Bronchial smooth muscle cell (primary cell): ENCODE data around the gene CTSW. TPM values are rescaled to one million over a fixed set of nuclear protein-coding genes. Genes with fewer than 3 reads are reported as not detected.

Experiments used
- total RNA-seq: library from RNA; depleted of rRNA; stranded (reverse); fragments of >200 nt; gene quantifications from 2 replicates; pipeline ENCODE4 v1.2.1, GENCODE V29; 2014

Gene CTSW, protein sequence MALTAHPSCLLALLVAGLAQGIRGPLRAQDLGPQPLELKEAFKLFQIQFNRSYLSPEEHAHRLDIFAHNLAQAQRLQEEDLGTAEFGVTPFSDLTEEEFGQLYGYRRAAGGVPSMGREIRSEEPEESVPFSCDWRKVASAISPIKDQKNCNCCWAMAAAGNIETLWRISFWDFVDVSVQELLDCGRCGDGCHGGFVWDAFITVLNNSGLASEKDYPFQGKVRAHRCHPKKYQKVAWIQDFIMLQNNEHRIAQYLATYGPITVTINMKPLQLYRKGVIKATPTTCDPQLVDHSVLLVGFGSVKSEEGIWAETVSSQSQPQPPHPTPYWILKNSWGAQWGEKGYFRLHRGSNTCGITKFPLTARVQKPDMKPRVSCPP
- total RNA-seq, result not detected in 2 replicates

DNA sequence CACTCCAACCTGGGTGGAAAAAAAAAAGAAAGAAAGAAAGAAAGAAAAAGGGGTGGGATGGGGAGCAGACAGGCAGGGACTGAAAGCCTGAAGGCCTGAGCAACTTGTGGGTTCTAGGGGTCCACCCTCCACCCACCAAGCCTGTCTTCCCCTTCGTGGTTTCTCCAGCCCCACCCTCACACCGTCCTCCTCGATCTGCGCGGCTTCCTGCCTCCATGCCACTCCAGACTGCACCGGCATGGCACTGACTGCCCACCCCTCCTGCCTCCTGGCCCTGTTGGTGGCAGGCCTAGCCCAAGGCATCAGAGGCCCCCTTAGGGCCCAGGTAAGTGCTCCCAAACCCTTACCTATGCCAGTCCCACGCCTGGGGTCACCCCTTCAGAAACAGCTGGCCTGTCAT is at the start of gene CTSW:
Gene CTSW, plus strand, starts transcription at position 221 of the 400 bp plus-strand sequence. Its CDS starts 18 bp downstream, at position 239.

DNA sequence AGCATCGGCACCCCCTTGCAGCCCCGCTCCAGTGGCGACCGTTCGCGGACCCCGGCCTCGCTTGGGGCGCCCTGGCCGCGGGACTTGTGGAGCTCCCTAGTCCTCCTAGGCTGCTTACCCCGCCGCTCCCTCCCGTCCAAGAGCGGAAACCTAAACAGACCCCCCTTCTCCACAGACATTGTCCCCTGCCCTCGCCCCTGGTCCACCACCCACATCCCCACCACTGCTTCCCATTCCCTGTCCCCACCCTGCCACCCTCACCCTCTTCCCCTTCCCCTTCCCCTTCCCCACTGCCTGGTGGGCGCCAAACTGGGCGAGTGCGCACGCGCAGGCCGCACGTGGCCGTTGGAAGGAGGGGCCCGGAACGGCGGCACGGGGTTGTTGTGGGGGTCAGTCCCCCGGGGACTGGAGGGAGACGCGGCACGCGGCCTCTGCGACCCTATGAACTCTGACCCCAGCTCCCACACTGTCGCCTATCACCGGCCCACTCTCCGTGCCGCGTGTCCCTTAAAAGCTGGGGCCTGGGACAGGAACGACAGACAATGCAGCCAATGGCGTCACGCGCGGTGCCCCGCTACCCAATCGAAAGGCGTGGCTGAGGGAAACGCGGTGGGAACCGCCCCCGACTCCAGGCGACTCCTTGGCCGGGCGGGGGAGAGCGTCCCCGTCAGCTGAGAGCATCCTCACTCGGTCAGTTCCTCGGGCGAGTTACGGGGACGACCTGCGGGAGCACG is 46.2 kb upstream of the CTSW start, which contains the start of gene SNX32:
Gene SNX32, plus strand, starts transcription at position 667 of the 734 bp plus-strand sequence. CDS start 103 bp downstream, outside the sequence.

DNA sequence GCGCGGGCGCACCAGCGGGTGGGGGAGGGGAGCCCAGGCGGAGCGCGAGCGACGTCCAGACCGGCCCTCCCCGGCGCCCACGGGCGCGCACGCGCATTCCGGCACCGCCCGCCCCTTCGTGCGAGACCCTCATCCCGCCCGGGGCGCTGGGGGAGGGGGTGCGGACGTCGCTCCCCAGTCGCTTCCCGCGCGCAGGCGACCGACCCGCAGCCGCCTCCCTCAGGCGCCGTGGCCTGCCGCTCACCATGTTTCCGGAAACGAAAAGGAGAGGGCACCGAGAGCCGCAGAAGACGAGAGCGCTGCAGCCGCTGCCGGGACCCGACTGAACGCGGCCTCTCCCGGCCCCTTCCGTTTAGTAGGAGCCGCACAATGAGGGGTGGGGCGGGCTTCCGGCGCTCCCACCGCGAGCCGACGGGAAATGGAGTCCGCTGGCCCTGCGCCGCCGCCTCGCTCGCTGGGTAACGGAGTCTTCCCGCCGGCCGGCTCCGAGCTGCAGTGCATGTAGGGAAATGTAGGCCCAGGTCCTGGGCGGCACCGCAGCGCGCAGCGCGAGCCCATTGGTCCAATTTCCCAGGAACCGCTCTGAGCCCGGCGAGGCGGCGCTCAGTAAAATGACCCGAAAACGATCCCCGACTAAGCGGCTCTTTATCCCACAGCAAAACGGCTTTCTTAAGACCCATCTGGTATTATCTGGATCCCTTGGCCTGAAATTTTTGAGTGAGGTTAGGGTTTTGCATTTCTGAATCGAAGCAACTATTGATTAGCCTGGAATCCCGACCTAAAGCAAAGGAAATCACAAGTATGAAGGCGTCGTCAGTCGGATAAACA is 21.6 kb upstream of the CTSW start, which contains the start of gene CFL1:
Gene CFL1, minus strand, starts transcription at position 328 of the 828 bp plus-strand sequence. Its CDS starts 81 bp downstream, at position 247.

DNA sequence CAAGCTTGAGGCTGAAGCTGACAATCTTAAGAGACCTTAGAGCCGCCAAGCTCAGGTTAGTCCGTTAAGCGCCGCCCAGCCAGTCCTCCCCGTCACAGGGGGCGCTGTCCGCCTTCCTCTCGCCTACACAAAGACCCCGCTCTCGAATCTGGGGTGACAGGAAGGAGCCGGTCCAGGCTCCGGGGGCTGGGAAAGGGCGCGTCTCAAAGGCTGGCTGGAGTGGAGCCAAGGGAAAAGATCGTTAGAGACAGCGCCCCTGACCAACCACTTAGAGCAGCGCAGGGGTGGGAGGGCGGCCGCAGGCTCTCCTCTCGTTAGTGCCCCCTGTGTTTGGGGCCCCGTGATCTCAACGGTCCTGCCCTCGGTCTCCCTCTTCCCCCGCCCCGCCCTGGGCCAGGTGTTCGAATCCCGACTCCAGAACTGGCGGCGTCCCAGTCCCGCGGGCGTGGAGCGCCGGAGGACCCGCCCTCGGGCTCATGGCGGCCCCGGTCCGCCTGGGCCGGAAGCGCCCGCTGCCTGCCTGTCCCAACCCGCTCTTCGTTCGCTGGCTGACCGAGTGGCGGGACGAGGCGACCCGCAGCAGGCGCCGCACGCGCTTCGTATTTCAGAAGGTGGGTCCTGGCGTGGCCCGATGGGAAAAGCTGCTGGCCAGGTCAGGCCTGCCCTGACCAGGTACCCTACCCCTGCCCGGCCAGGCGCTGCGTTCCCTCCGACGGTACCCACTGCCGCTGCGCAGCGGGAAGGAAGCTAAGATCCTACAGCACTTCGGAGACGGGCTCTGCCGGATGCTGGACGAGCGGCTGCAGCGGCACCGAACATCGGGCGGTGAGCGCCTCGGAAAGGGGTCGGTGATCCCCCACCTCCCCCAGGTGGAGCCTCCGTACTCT is 19.1 kb upstream of the CTSW start, which contains the start of gene MUS81:
Gene MUS81, plus strand, starts transcription at position 156 of the 887 bp plus-strand sequence. Its CDS starts 321 bp downstream, at position 477.

DNA sequence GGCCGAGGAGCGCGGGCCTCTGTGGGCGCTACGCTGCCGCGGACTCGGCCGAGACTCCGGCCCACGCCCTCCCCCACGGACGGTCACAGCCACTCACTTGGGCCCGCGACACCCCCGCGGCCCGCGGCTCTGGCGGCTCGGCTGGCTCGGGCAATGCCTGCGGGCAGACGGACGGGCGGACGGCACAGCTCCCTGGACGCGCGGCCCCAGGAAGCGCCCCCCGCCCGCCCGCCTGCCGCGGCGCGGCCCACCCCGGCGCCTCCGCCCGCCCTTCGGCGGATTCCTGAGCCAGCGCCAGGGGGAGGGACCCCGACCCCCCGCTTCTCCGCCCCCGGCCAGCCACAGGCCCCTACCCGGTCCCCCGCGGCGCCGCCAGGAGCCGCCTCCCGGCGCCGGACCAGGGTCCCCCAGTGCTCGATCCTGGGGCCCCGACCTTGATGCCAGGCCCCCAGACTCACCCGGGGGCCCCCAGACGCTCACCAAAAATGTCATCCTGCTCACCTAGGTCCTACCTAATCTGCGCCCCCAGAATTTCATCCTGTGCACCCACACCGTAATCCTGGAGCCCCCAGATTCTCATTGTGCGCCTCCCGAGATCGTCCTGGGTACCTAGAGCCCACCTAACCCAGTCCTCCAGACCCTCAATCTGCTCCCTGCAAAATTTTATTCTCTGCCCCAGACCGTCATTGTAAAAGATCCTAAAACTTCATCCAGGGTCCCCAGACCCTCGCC is 6.9 kb upstream of the CTSW start, which contains the start of gene EFEMP2:
Gene EFEMP2, minus strand, starts transcription at position 215 of the 732 bp plus-strand sequence. CDS start 446 bp downstream, outside the sequence.

DNA sequence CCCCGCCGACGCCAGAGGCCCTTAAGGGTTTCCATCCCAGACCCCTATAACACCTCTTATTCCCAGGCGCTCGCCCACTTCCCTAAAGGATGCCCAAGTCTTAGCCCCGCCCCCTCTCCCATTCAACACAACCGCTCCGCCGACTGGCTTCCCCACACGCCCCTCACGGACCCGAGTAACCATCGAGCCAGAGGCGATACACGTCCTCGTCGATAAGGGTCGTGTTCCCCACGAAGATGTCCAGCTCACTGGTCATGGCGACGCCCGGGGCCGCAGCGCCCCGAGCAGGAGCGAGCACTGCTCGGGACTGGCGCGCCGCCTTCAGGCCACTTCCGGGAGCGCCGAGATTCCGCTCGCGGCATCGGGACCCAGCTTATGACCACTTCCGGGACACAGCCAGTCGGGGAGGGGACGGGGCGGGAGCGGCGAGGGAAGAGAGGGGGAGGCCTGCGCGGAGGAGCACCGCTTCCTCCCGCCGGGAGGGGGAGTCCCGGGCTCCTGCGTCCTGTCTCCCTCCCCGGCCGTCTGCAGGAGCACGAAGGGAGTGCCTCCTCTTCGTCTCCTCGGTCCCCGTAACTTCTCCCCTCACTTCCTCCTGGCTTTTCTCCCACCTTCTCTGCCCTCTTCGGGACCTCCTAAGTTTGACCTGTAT is 8.7 kb downstream of the CTSW start, which contains the start of gene FIBP:
Gene FIBP, minus strand, starts transcription at position 309 of the 652 bp plus-strand sequence. Its CDS starts 53 bp downstream, at position 256.

DNA sequence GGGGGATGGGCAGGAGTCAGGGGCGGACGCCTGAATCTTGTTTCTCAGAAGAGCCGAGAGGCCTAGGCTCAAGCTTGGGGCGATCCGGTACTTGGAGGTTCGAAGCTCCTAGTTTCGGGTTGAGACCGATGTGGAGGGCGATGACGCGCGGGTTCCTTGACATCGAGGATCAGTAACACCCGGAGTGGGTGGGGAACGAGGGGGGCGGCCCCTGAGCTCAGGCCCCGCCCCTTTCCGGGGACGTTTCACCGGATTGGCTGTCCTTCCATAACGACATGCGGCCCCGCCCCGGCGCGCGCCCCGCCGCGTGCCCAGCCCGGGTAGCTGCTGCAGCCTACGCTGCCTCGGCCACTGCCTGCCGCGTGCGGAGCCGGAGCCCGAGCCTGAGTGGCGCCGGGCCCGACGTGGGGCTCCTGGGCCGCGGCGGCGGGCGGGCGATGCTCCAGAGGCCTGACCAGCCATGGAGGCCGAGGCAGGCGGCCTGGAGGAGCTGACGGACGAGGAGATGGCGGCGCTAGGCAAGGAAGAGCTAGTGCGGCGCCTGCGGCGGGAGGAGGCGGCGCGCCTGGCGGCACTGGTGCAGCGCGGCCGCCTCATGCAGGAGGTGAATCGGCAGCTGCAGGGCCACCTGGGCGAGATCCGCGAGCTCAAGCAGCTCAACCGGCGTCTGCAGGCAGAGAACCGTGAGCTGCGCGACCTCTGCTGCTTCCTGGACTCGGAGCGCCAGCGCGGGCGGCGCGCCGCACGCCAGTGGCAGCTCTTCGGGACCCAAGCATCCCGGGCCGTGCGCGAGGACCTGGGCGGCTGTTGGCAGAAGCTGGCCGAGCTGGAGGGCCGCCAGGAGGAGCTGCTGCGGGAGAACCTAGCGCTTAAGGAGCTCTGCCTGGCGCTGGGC is 10.9 kb downstream of the CTSW start, which contains the start of gene CCDC85B:
Gene CCDC85B, plus strand, starts transcription at position 350 of the 895 bp plus-strand sequence. Its CDS starts 111 bp downstream, at position 461.

DNA sequence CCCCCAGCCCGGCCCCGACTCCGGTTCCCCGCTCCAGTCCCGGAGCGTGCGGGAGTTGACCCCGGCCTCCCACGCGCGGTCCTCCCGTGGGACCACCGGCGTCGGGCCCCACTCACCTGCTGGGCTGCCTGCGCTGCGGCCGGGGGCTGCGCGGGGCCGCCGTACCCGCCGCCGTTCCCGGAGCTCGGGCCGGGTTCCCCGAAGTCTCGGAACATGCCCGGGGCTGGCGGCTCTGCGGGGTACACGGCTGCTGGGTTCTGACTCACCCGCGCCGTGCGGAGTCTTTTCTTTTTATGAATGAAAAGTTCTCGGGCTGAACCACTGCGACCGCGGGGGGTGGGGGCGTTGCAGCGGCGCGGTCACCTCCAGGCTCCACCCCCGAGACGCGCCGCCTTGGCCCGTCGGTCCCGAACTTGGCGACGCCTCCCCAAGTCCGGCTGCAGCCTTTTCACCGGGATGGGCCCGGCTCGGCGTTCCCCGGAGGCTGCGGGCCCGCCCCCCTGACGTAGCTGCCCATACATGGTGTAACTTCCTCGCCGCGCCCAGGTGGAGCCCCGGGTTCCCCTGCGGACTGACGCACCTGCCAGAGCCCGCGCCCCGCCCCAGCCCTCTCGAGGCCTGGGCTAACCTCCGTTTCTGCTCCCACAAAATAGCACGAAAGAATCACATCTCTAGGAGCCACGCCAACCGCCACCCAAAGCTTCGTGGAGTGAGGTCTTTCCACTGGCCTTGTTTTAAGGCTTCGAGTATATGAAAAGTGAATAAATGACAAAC is 20.7 kb downstream of the CTSW start, which contains the start of gene FOSL1:
Gene FOSL1, minus strand, starts transcription at position 264 of the 774 bp plus-strand sequence. Its CDS starts 49 bp downstream, at position 215.

DNA sequence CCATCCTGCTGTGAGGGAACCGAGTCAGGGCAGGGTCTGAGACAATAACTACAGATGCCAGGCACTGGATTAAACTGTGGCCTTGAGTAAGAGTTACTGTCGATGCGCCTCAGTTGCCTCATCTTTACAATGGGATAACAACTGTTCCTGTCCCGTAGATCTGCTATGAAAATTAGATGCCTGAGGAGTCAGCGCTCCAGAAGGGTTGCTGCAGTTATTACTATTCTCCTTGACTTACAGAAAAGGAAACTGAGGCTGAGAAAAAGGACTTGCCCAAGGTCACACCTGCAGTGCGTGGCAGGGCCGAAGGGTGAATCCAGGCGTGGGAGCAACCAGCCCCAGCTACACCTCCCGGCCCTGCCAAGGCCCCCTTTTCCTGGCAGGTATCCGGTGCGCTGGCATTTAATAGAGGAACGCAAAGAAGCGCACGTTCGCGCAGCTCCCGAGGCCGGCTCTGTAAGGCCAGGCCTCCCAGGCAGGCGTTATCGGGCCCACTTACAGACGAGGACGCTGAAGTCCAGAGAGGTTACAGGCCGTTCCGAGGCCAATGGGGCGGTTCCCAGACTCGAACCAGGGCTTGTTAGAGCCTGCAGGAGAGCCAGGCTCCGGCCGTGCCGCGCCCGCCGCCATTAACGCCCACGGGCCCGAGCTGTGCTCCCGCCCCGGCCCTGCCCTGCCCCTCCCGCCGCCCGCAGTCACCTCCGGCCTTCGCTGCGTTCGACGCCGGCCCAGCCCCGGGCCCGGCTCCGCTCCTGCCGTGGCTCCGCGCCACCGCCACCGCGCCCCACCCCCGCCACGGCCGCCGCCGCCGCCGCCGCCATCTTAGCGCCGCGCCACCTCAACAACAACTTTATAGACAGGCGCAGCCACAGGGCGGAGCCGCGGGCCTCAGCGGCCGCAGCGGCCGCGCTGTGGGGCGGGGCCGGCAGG is 38.8 kb downstream of the CTSW start, which contains the start of gene C11orf68:
Gene C11orf68, minus strand, starts transcription at position 852 of the 930 bp plus-strand sequence. Its CDS starts 31 bp downstream, at position 821.

DNA sequence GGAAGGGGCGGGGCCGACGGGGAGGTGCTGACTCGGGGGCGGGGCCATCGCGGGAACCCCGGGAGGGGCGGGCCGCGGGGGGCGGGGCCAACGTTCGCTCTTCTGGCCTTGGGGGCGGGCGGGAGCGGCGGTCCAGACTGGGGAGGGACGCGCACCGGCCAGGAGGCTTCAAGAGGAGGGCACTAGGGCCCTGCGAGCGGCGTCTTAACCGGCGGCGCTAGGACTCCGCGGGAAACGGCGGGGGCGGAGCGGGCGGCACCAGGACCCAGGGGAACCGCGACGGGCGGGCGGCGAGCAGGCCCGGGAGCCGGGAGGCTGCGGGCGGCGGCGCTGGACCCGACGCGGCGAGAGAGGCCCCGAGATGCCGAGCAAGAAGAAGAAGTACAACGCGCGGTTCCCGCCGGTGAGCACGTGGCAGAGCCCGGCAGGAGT is 39.5 kb downstream of the CTSW start, which contains the start of gene DRAP1:
Gene DRAP1, plus strand, starts transcription at position 286 of the 432 bp plus-strand sequence. Its CDS starts 76 bp downstream, at position 362.

Other genes starting within 250 kb of the CTSW start
- 12.5 and 14.5 TPM in 2 replicates for gene SIPA1, start 241.7 kb upstream of the CTSW start, total RNA-seq
- 13.4 and 17.4 TPM in 2 replicates for gene RELA, start 216.9 kb upstream of the CTSW start, total RNA-seq
- 39.7 and 64.7 TPM in 2 replicates for gene KAT5, start 167.6 kb upstream of the CTSW start, total RNA-seq
- 32.8 and 35.3 TPM in 2 replicates for gene RNASEH2C, start 159.0 kb upstream of the CTSW start, total RNA-seq
- 2.6 and 3.3 TPM in 2 replicates for gene AP5B1, start 98.9 kb upstream of the CTSW start, total RNA-seq
- not detected in 2 replicates for gene OVOL1, start 92.8 kb upstream of the CTSW start, total RNA-seq
- gene SNX32, start 45.9 kb upstream of the CTSW start, total RNA-seq, result 4.0 and 4.1 TPM in 2 replicates
- 769 and 930 TPM in 2 replicates for gene CFL1, start 21.7 kb upstream of the CTSW start, total RNA-seq
- 27.0 and 30.1 TPM in 2 replicates for gene MUS81, start 19.4 kb upstream of the CTSW start, total RNA-seq
- gene EFEMP2, start 7.0 kb upstream of the CTSW start, total RNA-seq, result 71.1 and 101 TPM in 2 replicates
- gene FIBP, start 8.6 kb downstream of the CTSW start, total RNA-seq, result 186 and 241 TPM in 2 replicates
- 54.1 and 86.5 TPM in 2 replicates for gene CCDC85B, start 10.8 kb downstream of the CTSW start, total RNA-seq
- gene FOSL1, start 20.6 kb downstream of the CTSW start, total RNA-seq, result 1.7 and 3.9 TPM in 2 replicates
- gene C11orf68, start 39.2 kb downstream of the CTSW start, total RNA-seq, result 18.6 and 23.2 TPM in 2 replicates
- gene DRAP1, start 39.6 kb downstream of the CTSW start, total RNA-seq, result 189 and 480 TPM in 2 replicates
- 0.16 TPM in 1 of 2 replicates, not detected in the other for gene TSGA10IP, start 65.6 kb downstream of the CTSW start, total RNA-seq
- gene SART1, start 81.9 kb downstream of the CTSW start, total RNA-seq, result 66.4 and 70.3 TPM in 2 replicates
- gene EIF1AD, start 122.3 kb downstream of the CTSW start, total RNA-seq, result 20.0 and 27.8 TPM in 2 replicates
- 10.6 and 15.3 TPM in 2 replicates for gene BANF1, start 122.7 kb downstream of the CTSW start, total RNA-seq
- 0.16 and 0.17 TPM in 2 replicates for gene CST6, start 132.2 kb downstream of the CTSW start, total RNA-seq
- under 0.01 TPM in 1 of 2 replicates, not detected in the other for gene CATSPER1, start 146.6 kb downstream of the CTSW start, total RNA-seq
- under 0.01 TPM in 1 of 2 replicates, not detected in the other for gene GAL3ST3, start 169.3 kb downstream of the CTSW start, total RNA-seq
- gene SF3B2, start 172.5 kb downstream of the CTSW start, total RNA-seq, result 101 and 103 TPM in 2 replicates
- gene PACS1, start 190.4 kb downstream of the CTSW start, total RNA-seq, result 22.5 and 39.4 TPM in 2 replicates